Colonic mucosa (tissue), 4 donors: Measurements from ENCODE around the gene PCNX3. TPM values are rescaled to one million over a fixed set of nuclear protein-coding genes. Genes with fewer than 3 reads are reported as not detected.

ENCODE experiments used
- DNase-seq: peaks from one replicate; pipeline ENCODE4 v3.0.0-alpha.2; 2020
- H3K27ac ChIP-seq: fragments of 200-600 bp; one replicate; pipeline ENCODE4 v1.8.0; 2021
- H3K27me3 ChIP-seq: fragments of 200-600 bp; one replicate; pipeline ENCODE4 v1.8.0; 2021
- H3K36me3 ChIP-seq: fragments of 200-600 bp; one replicate; pipeline ENCODE4 v1.8.0; 2021
- H3K4me1 ChIP-seq: fragments of 200-600 bp; one replicate; pipeline ENCODE4 v1.8.0; 2021; ENCODE audit warnings: mild to moderate bottlenecking
- H3K4me3 ChIP-seq: fragments of 200-600 bp; one replicate; pipeline ENCODE4 v1.8.0; 2021
- H3K9ac ChIP-seq, 2 donors: one replicate each; pipeline ENCODE4 v1.7.0; 2013; ENCODE audit warnings: control low read depth in 2 of 2, low read depth in 2 of 2, low read length in 2 of 2
- H3K9me3 ChIP-seq: fragments of 200-600 bp; one replicate; pipeline ENCODE4 v1.8.0; 2021
- CTCF ChIP-seq: fragments of 200-600 bp; IDR thresholded peaks from one replicate; pipeline ENCODE4 v1.8.0; 2022; ENCODE audit warnings: antibody characterized with exemption, mild to moderate bottlenecking
- intact Hi-C: fragments of 100-400 bp; cut with DNase I; formaldehyde crosslinking; loops from one replicate; pipeline ENCODE4 v1.14.1; 2022
- total RNA-seq, 2 donors: library from RNA; stranded (reverse); fragmentation: NEBNext Ultra II Directional in 1 of 2; extraction: Animal tissue kit (Norgen Biotek cat#: 25700) in 1 of 2; gene quantifications; one replicate each; pipeline ENCODE4 v1.2.1, GENCODE V29; 2021
- donor health status: healthy.
- donor health status: DM: no; HTN: no; CAD: no.
- donor health status: DM: no; HTN: no; CAD: no.

PCNX3 gene
- total RNA-seq, 2 donors from 2014 or later = 41.5 to 72.4 TPM

- peak; percentile 50 for DNase-seq
- H3K9ac ChIP-seq = peak overlapping the region; percentile 76 to 96
- peak overlapping the region; percentile 90 for H3K4me3 ChIP-seq
- H3K27me3 ChIP-seq = no peaks in the 10 kb centered on the region
- peaks cover 3% of the 10 kb centered on the region for H3K36me3 ChIP-seq
- no peak for TF ChIP-seq CTCF
- intact Hi-C loops = loop anchor here (5.0 kb wide), 1 partner anchor 71 kb away; no protein-coding TSS in a partner anchor
- H3K9me3 ChIP-seq = no peaks in the 10 kb centered on the region
- peak overlapping the region; percentile 98 for H3K27ac ChIP-seq
- peaks cover 36% of the 10 kb centered on the region for H3K4me1 ChIP-seq
Measured at GRCh38 chr11:65613091-65613928, 2.3 kb upstream of the PCNX3 start.

GRCh38 chr11:65615950-65616574 lies 486 bp downstream of the PCNX3 start:
- Histone ChIP-seq H3K9me3 (no peaks in the 10 kb centered on the region), H3K9ac (peak overlapping the region; percentile 84 to 96), H3K27ac (peak overlapping the region; percentile 83), H3K36me3 (peaks cover 14% of the 10 kb centered on the region), H3K4me1 (peaks cover 29% of the 10 kb centered on the region), H3K4me3 (peak overlapping the region; percentile 96), H3K27me3 (no peaks in the 10 kb centered on the region)
- intact Hi-C loops = no loop called here
- no peak for TF ChIP-seq CTCF
- DNase-seq = peak; percentile 62

- DNase-seq = no peak
- no peak for TF ChIP-seq CTCF
Measured at GRCh38 chr11:65616575-65617001, 1.0 kb downstream of the PCNX3 start.

GRCh38 chr11:65617136-65617850 lies 1.7 kb downstream of the PCNX3 start:
- no peak for DNase-seq
- Histone ChIP-seq H3K36me3 (peaks cover 14% of the 10 kb centered on the region), H3K9ac (peak overlapping the region in 1 of 2 donors; percentile 84), H3K27ac (no peak overlapping the region), H3K9me3 (no peaks in the 10 kb centered on the region), H3K4me1 (peaks cover 23% of the 10 kb centered on the region), H3K27me3 (no peaks in the 10 kb centered on the region), H3K4me3 (no peak overlapping the region)
- intact Hi-C loops = no loop called here
- no peak for TF ChIP-seq CTCF

More at GRCh38 chr11:65616575-65617001, 1.0 kb downstream of the PCNX3 start:
- Histone ChIP-seq H3K4me1 (peaks cover 29% of the 10 kb centered on the region), H3K9me3 (no peaks in the 10 kb centered on the region), H3K27me3 (no peaks in the 10 kb centered on the region), H3K9ac (peak overlapping the region; percentile 84 to 96), H3K36me3 (peaks cover 14% of the 10 kb centered on the region), H3K27ac (no peak overlapping the region), H3K4me3 (peak overlapping the region; percentile 96)
- intact Hi-C loops = no loop called here

GRCh38 chr11:65617990-65618751 lies 2.6 kb downstream of the PCNX3 start:
- Histone ChIP-seq H3K27me3 (no peaks in the 10 kb centered on the region), H3K4me1 (peaks cover 14% of the 10 kb centered on the region), H3K9me3 (no peaks in the 10 kb centered on the region), H3K9ac (no peak overlapping the region), H3K27ac (no peak overlapping the region), H3K4me3 (no peak overlapping the region), H3K36me3 (peaks cover 14% of the 10 kb centered on the region)
- no peak for DNase-seq
- intact Hi-C loops = no loop called here
- TF ChIP-seq CTCF = no peak
